Hepatocyte (in vitro differentiated cells): ENCODE measurements around the gene USP28. TPM values are rescaled to one million over a fixed set of nuclear protein-coding genes. Genes with fewer than 3 reads are reported as not detected.

Source experiments
- DNase-seq: peaks from one replicate; pipeline ENCODE4 v3.0.0-alpha.2; 2016; ENCODE audit warnings: low spot score
- H2AFZ ChIP-seq: fragments of 200-600 bp; sonication (generic); 2 replicates; pipeline ENCODE4 v1.6.0; 2016; ENCODE audit warnings: antibody characterized with exemption, mild to moderate bottlenecking
- H3K27ac ChIP-seq: fragments of 200-600 bp; sonication (generic); 2 replicates; pipeline ENCODE4 v1.5.1; 2016; ENCODE audit warnings: mild to moderate bottlenecking
- H3K27me3 ChIP-seq: fragments of 200-600 bp; sonication (generic); 2 replicates; pipeline ENCODE4 v1.6.1; 2016
- H3K36me3 ChIP-seq: fragments of 200-600 bp; sonication (generic); replicated peaks from 2 replicates; pipeline ENCODE4 v1.5.1; 2016; ENCODE audit warnings: low read depth; ENCODE audit not compliant: insufficient read depth
- H3K4me1 ChIP-seq: fragments of 200-600 bp; sonication (generic); 2 replicates; pipeline ENCODE4 v1.5.1; 2016; ENCODE audit warnings: mild to moderate bottlenecking, moderate library complexity; ENCODE audit not compliant: insufficient read depth
- H3K4me2 ChIP-seq: fragments of 200-600 bp; sonication (generic); 2 replicates; pipeline ENCODE4 v1.6.0; 2016
- H3K4me3 ChIP-seq: fragments of 200-600 bp; sonication (generic); 2 replicates; pipeline ENCODE4 v1.5.1; 2016; ENCODE audit warnings: mild to moderate bottlenecking
- H3K79me2 ChIP-seq: fragments of 200-600 bp; sonication (generic); 2 replicates; pipeline ENCODE4 v1.6.0; 2017; ENCODE audit warnings: mild to moderate bottlenecking
- H3K9me2 ChIP-seq: fragments of 200-600 bp; sonication (generic); replicated peaks from 2 replicates; pipeline ENCODE4 v1.6.0; 2017; ENCODE audit warnings: mild to moderate bottlenecking; ENCODE audit not compliant: insufficient read depth
- H3K9me3 ChIP-seq: fragments of 200-600 bp; sonication (generic); 2 replicates; pipeline ENCODE4 v1.5.1; 2016; ENCODE audit warnings: low read depth, mild to moderate bottlenecking
- H4K20me1 ChIP-seq: fragments of 200-600 bp; sonication (generic); 2 replicates; pipeline ENCODE4 v1.6.0; 2016; ENCODE audit warnings: mild to moderate bottlenecking; ENCODE audit not compliant: insufficient read depth, poor library complexity, severe bottlenecking
- EZH2 ChIP-seq: fragments of 200-600 bp; sonication (generic); IDR thresholded peaks from 2 replicates; pipeline ENCODE4 v1.6.1; 2016; ENCODE audit warnings: antibody characterized with exemption, mild to moderate bottlenecking, borderline replicate concordance
- EZH2phosphoT487 ChIP-seq: fragments of 200-600 bp; sonication (generic); IDR thresholded peaks from one replicate; pipeline ENCODE4 v1.6.1; 2018; ENCODE audit warnings: antibody characterized with exemption, mild to moderate bottlenecking, low read depth, moderate library complexity; ENCODE audit not compliant: unreplicated experiment, severe bottlenecking
- WGBS: methylation state at CpG from one replicate; pipeline ENCODE4 v1.1.6; 2016; ENCODE audit warnings: low lambda C conversion rate; ENCODE audit errors: missing lambda C conversion rate; 5-methylcytosine and 5-hydroxymethylcytosine counted together
- polyA plus RNA-seq: library from polyadenylated mRNA; unstranded; fragments of >200 nt; fragmentation: Nextera tagmentation; extraction: Ambion mirVana; gene quantifications from 2 replicates; pipeline ENCODE4 v1.2.1, GENCODE V29; 2016
- total RNA-seq: library from RNA; depleted of rRNA; stranded (reverse); fragments of >200 nt; gene quantifications from 2 replicates; pipeline ENCODE4 v1.2.3, GENCODE V29; 2014
- TF ChIP-seq, protein P1 (sequence below): fragments of 200-600 bp; sonication (generic); IDR thresholded peaks from 2 replicates; pipeline ENCODE4 v1.5.1; 2016; ENCODE audit warnings: antibody characterized with exemption, mild to moderate bottlenecking; ENCODE audit not compliant: poor library complexity

Gene USP28
- total and polyA plus RNA-seq, 2 experiments from 2014 or later: 12.5 to 32.1 TPM

DNA sequence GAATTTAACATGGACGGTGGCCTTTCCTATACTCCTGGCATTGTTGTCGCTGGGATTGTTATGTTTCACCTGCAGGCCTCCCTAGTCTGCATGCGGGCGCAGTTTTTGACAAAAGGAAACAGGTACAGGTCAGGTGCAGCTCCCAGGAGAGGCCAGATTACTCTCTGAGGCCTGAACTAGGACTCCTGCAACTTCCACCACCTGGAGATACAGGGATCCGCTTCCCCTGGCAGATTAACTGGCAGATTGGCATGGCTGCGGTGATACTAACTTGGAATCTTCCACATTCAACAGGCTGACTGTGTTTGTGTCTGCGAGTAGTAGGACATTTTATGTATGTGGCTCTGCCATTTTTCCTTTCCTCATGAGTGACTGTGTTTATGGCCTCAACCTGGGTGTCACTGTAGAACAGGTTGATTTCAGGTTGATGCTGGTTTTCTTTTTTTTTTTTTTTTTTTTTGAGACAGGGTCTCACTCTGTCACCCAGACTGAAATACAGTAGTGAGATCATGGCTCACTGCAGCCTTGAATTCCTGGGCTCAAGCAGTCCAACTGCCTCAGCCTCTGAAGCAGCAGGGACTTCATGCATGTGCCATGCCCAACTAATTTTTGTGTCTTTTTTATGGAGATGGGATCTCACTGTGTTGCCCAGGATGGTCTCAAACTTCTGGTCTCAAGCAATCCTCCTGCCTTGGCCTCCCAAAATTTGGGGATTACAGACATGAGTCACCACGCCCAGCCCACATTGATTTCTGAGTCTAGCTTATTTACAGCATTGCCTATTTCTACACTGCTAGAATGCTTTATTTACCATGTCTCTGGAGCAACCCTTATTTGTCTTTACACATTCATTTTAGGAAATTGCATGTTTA is 1.7 kb upstream of the USP28 start:
- TF ChIP-seq EZH2 (no peak), EZH2phosphoT487 (no peak)
- TF ChIP-seq, protein P1, sequence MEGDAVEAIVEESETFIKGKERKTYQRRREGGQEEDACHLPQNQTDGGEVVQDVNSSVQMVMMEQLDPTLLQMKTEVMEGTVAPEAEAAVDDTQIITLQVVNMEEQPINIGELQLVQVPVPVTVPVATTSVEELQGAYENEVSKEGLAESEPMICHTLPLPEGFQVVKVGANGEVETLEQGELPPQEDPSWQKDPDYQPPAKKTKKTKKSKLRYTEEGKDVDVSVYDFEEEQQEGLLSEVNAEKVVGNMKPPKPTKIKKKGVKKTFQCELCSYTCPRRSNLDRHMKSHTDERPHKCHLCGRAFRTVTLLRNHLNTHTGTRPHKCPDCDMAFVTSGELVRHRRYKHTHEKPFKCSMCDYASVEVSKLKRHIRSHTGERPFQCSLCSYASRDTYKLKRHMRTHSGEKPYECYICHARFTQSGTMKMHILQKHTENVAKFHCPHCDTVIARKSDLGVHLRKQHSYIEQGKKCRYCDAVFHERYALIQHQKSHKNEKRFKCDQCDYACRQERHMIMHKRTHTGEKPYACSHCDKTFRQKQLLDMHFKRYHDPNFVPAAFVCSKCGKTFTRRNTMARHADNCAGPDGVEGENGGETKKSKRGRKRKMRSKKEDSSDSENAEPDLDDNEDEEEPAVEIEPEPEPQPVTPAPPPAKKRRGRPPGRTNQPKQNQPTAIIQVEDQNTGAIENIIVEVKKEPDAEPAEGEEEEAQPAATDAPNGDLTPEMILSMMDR: no peak
- Histone ChIP-seq H3K4me2 (no peak overlapping the region), H3K9me3 (no peaks in the 10 kb centered on the region), H3K27me3 (no peaks in the 10 kb centered on the region), H3K4me1 (peaks cover 12% of the 10 kb centered on the region), H3K27ac (no peak overlapping the region), H3K36me3 (no peaks in the 10 kb centered on the region), H3K9me2 (no peaks in the 10 kb centered on the region), H3K4me3 (no peak overlapping the region), H3K79me2 (peaks cover 29% of the 10 kb centered on the region), H4K20me1 (peaks cover 4% of the 10 kb centered on the region), H2AFZ (no peak overlapping the region)
- WGBS: 99% methylated on average over 8 of the region's 8 CpGs
- no peak for DNase-seq

DNA sequence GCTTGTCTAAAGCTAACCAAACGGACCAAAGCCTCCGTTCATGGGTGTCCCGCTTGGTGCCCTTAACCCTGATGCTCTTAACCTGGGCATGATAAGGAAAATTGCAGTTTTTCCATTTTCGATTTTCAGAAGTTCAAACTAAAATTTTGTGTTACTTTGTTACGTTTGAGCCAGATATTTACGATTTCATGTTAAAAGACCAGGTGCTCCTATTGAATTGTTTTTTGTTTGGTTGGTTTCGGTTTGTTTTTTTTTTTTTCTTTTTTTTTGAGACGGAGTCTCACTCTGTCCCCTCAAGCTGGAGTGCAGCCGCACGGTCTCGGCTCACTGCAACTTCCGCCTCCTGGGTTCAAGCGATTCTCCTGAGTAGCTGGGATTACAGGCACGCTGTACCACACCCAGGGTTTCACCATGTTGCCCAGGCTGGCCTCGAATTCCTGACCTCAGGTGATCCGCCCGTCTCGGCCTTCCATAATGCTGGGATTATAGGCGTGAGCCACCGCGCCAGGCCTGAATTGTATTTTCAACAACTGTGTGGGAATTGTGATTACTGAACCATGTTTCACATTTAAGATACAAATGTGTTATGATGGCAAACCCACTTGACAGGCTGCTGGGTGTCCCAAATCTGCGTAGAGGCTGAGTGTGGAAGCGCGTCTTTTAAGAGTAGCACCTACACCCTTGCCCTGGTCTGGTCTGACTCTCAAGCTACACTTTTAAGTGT is 864 bp upstream of the USP28 start:
- WGBS: 90% methylated on average over 24 of the region's 24 CpGs
- H3K27me3 ChIP-seq: no peaks in the 10 kb centered on the region
- peaks cover 4% of the 10 kb centered on the region for H4K20me1 ChIP-seq
- H3K36me3 ChIP-seq: no peaks in the 10 kb centered on the region
- H3K79me2 ChIP-seq: peaks cover 34% of the 10 kb centered on the region
- peak overlapping the region; percentile 95 for H2AFZ ChIP-seq
- no peak for DNase-seq
- H3K4me2 ChIP-seq: peak overlapping the region; percentile 79
- H3K27ac ChIP-seq: peak overlapping the region; percentile 96
- no peaks in the 10 kb centered on the region for H3K9me3 ChIP-seq
- H3K4me3 ChIP-seq: peak overlapping the region; percentile 56
- H3K4me1 ChIP-seq: peaks cover 12% of the 10 kb centered on the region
- no peaks in the 10 kb centered on the region for H3K9me2 ChIP-seq
- TF ChIP-seq EZH2 (no peak), EZH2phosphoT487 (no peak)
- TF ChIP-seq, protein P1: no peak

DNA sequence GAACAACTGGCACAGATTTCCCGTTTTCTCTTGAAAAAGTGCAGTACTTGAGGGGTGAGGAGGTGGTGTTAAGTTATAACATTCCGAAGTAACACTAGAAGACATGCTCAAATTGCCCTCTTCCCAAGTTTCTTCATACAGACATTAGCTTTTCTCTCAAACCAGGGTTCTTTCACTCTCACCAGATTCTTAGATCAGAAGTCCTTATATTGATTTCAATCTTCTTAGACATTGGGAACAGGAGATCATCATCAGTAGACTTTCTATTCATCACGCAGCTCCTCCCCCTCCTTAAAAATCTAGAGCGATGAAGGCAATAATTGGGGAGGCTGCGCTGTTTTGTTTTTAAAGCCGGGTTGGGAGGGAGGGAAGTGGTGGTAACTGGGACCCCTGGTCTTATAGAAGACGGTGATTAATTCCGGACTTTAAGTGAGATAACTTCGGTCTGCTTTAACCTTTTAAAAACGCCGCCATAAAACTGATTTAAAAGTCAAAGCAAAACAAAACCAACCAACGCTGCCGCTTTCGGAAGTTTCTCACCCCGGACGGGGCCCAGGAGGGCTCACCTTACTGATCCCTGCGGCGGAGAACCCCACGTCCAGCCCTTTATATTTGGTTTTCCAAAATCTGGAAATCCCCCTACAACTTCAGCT is 665 bp downstream of the USP28 start:
- Histone ChIP-seq H3K27me3 (no peaks in the 10 kb centered on the region), H3K4me1 (peaks cover 12% of the 10 kb centered on the region)

More for the DNA sequence above, 665 bp downstream of the USP28 start:
- Histone ChIP-seq H3K36me3 (no peaks in the 10 kb centered on the region), H3K79me2 (peaks cover 39% of the 10 kb centered on the region), H3K4me3 (peak overlapping the region; percentile 85), H3K9me3 (no peaks in the 10 kb centered on the region), H3K4me2 (peak overlapping the region; percentile 88), H3K27ac (peak overlapping the region; percentile 30), H3K9me2 (no peaks in the 10 kb centered on the region), H2AFZ (peak overlapping the region; percentile 97), H4K20me1 (peaks cover 4% of the 10 kb centered on the region)
- 3% methylated on average over 19 of the region's 19 CpGs for WGBS
- TF ChIP-seq EZH2phosphoT487 (no peak), EZH2 (no peak)
- TF ChIP-seq, protein P1: no peak
- no peak for DNase-seq
